ENCODE data around the gene DHX30.
"Not testable (repeated sequence)": the region's sequence is repeated elsewhere in the genome, so short reads cannot be mapped to it uniquely, and the experiment has no call there.

DHX30 gene

GRCh38 chr3:47802734-47803479 lies at the start of gene DHX30:
Gene DHX30 (plus strand): TSS chr3:47803138. CDS start chr3:47810684, 7,546 bp downstream.
- DNase-seq: peak; percentile 71

- no peak for DNase-seq
Observed at GRCh38 chr3:47758261-47759025, 44.5 kb upstream of the DHX30 start.

- DNase-seq: not testable (repeated sequence)
Observed at GRCh38 chr3:47760207-47760606, 42.7 kb upstream of the DHX30 start.

GRCh38 chr3:47761046-47761445 lies 41.9 kb upstream of the DHX30 start:
- no peak for DNase-seq

GRCh38 chr3:47762233-47762632 lies 40.7 kb upstream of the DHX30 start:
- no peak for DNase-seq

GRCh38 chr3:47766186-47766585 lies 36.8 kb upstream of the DHX30 start:
- DNase-seq: no peak

GRCh38 chr3:47772047-47772446 lies 30.9 kb upstream of the DHX30 start:
- no peak for DNase-seq

GRCh38 chr3:47772788-47773187 lies 30.1 kb upstream of the DHX30 start:
- no peak for DNase-seq

- DNase-seq: no peak
Observed at GRCh38 chr3:47778746-47779145, 24.2 kb upstream of the DHX30 start.

GRCh38 chr3:47780741-47781684 lies 21.9 kb upstream of the DHX30 start:
- peak; percentile 21 for DNase-seq

GRCh38 chr3:47781685-47782445 lies 21.1 kb upstream of the DHX30 start, which contains the start of gene SMARCC1:
Gene SMARCC1 (minus strand): TSS chr3:47781893. CDS start chr3:47781797, 96 bp downstream.
- peak; percentile 86 for DNase-seq

GRCh38 chr3:47782446-47783308 lies 20.3 kb upstream of the DHX30 start:
- no peak for DNase-seq

GRCh38 chr3:47783673-47784072 lies 19.3 kb upstream of the DHX30 start:
- no peak for DNase-seq

GRCh38 chr3:47791193-47791855 lies 11.6 kb upstream of the DHX30 start:
- no peak for DNase-seq

GRCh38 chr3:47792699-47793098 lies 10.2 kb upstream of the DHX30 start:
- DNase-seq: no peak

GRCh38 chr3:47794544-47794943 lies 8.4 kb upstream of the DHX30 start:
- DNase-seq: no peak

GRCh38 chr3:47799733-47800132 lies 3.2 kb upstream of the DHX30 start:
- no peak for DNase-seq

- no peak for DNase-seq
Observed at GRCh38 chr3:47803480-47804025, 615 bp downstream of the DHX30 start.

GRCh38 chr3:47804577-47804976 lies 1.6 kb downstream of the DHX30 start:
- no peak for DNase-seq

- no peak for DNase-seq
Observed at GRCh38 chr3:47813551-47814177, 10.7 kb downstream of the DHX30 start.

Measured in NCI-H2171 treated with DMSO at 0.1 percent for 48 hours (cell line).